Muscle of back (tissue), 11 donors: ENCODE data around the gene ELP4. TPM values are rescaled to one million over a fixed set of nuclear protein-coding genes. Genes with fewer than 3 reads are reported as not detected.

Source experiments
- DNase-seq, 3 donors: peaks; one replicate each; pipeline versions ENCODE4 v3.0.0 to v3.0.0-alpha.2; 2013
- polyA plus RNA-seq, 10 donors: library from polyadenylated mRNA; unstranded; fragments of 120-200 nt; gene quantifications; one replicate each; pipeline ENCODE4 v1.2.1, GENCODE V29; 2013; ENCODE audit not compliant: insufficient read length in 10 of 10

Gene ELP4
- polyA plus RNA-seq, 10 donors, result 13.0 to 18.7 (median 16.6) TPM

GRCh38 chr11:31821235-31821764 is 311.7 kb downstream of the ELP4 start:
- DNase-seq, result no peak

GRCh38 chr11:31821766-31822165 is 312.2 kb downstream of the ELP4 start:
- DNase-seq, result peak in 1 of 3 donors; percentile 26

GRCh38 chr11:31822175-31822926 is 312.8 kb downstream of the ELP4 start:
- no peak for DNase-seq

GRCh38 chr11:31822927-31823643 is 313.5 kb downstream of the ELP4 start:
- DNase-seq, result peak in 1 of 3 donors; percentile 8

GRCh38 chr11:31823644-31824331 is 314.2 kb downstream of the ELP4 start:
- peak in 1 of 3 donors; percentile 26 for DNase-seq

GRCh38 chr11:31824332-31824878 is 314.8 kb downstream of the ELP4 start:
- peak in 1 of 3 donors; percentile 19 for DNase-seq

GRCh38 chr11:31824879-31825837 is 315.6 kb downstream of the ELP4 start:
- peak in 1 of 3 donors; percentile 47 for DNase-seq

GRCh38 chr11:31825838-31826484 is 316.4 kb downstream of the ELP4 start:
- peak in 1 of 3 donors; percentile 37 for DNase-seq

- DNase-seq, result peak in 1 of 3 donors; percentile 27
Observed at GRCh38 chr11:31826536-31827438, 317.2 kb downstream of the ELP4 start.

- DNase-seq, result peak in 1 of 3 donors; percentile 46
Observed at GRCh38 chr11:31827455-31828206, 318.1 kb downstream of the ELP4 start.

GRCh38 chr11:31828217-31828616 is 318.6 kb downstream of the ELP4 start:
- peak in 1 of 3 donors; percentile 27 for DNase-seq

- no peak for DNase-seq
Observed at GRCh38 chr11:31830406-31830805, 320.8 kb downstream of the ELP4 start.

GRCh38 chr11:31834237-31834636 is 324.7 kb downstream of the ELP4 start:
- no peak for DNase-seq

Other genes with a start within 250 kb of the ELP4 start
- under 1 TPM; 0.07 to 0.47 (median 0.36) TPM for gene DCDC1, start 140.0 kb upstream of the ELP4 start, polyA plus RNA-seq
- gene DNAJC24, start 139.9 kb upstream of the ELP4 start, polyA plus RNA-seq, result 10 to 100 TPM; 13.0 to 20.2 (median 16.5) TPM
- 10 to 100 TPM; 24.0 to 32.2 (median 27.6) TPM for gene IMMP1L, start 145 bp upstream of the ELP4 start, polyA plus RNA-seq